GM13976 (cell line): ENCODE results near the gene FNBP1.
A peak's percentile ranks its signal among the peaks of the same experiment; 100 is the strongest.

Experiments used
- DNase-seq: peaks from one replicate; pipeline ENCODE4 v3.0.0; 2012; ENCODE audit warnings: low spot score
- CTCF ChIP-seq: IDR thresholded peaks from 2 replicates; pipeline ENCODE4 v1.5.1; 2012; ENCODE audit warnings: borderline replicate concordance, mild to moderate bottlenecking; ENCODE audit not compliant: insufficient read depth; ENCODE audit errors: extremely low read depth, missing control alignments, control extremely low read depth
- in situ Hi-C: fragments of 300-500 bp; cut with MboI; formaldehyde crosslinking; loops from one replicate; pipeline ENCODE4 v1.12.0; 2022; ENCODE audit warnings: low sequenced_read_pairs, mixed read lengths, inconsistent platforms; ENCODE audit not compliant: unreplicated experiment

The FNBP1 gene

GRCh38 chr9:129901993-129902739, 140.8 kb downstream of the FNBP1 start:
- DNase-seq = no peak
- no peak for TF ChIP-seq CTCF
- in situ Hi-C loops = no loop called here

- no peak for TF ChIP-seq CTCF
- peak; percentile 78 for DNase-seq
- in situ Hi-C loops = no loop called here
These were observed 142.5 kb downstream of the FNBP1 start for GRCh38 chr9:129900263-129901027.

GRCh38 chr9:129899620-129900019, 143.4 kb downstream of the FNBP1 start:
- in situ Hi-C loops = no loop called here
- no peak for DNase-seq
- TF ChIP-seq CTCF = no peak

- in situ Hi-C loops = no loop called here
- TF ChIP-seq CTCF = no peak
- no peak for DNase-seq
These were observed 144.8 kb downstream of the FNBP1 start for GRCh38 chr9:129898185-129898584.

GRCh38 chr9:129897263-129897662, 145.7 kb downstream of the FNBP1 start:
- TF ChIP-seq CTCF = no peak
- DNase-seq = no peak
- in situ Hi-C loops = no loop called here

GRCh38 chr9:129895376-129896268, 147.4 kb downstream of the FNBP1 start:
- TF ChIP-seq CTCF = no peak
- in situ Hi-C loops = no loop called here
- DNase-seq = no peak
